Ishikawa (cell line): ENCODE measurements around the gene RAB10.

ENCODE experiments used
- CREB1 ChIP-seq: IDR thresholded peaks from 2 replicates; pipeline ENCODE4 v1.6.1; 2012; ENCODE audit warnings: low read depth
- EP300 ChIP-seq: IDR thresholded peaks from 2 replicates; pipeline ENCODE4 v1.6.1; 2012; ENCODE audit warnings: borderline replicate concordance
- MAX ChIP-seq: IDR thresholded peaks from 2 replicates; pipeline ENCODE4 v1.6.1; 2012
- NFIC ChIP-seq: IDR thresholded peaks from 2 replicates; pipeline ENCODE4 v1.6.1; 2012
- RAD21 ChIP-seq: IDR thresholded peaks from 2 replicates; pipeline ENCODE4 v1.6.1; 2012; ENCODE audit warnings: low read depth

GRCh38 chr2:26168785-26169184, 134.9 kb downstream of the RAB10 start:
- TF ChIP-seq CREB1 (no peak), MAX (no peak), EP300 (no peak), NFIC (no peak), RAD21 (no peak)
